Fibroblast of the conjunctiva (primary cell): ENCODE data around the gene S1PR4.

Source experiments
- DNase-seq: peaks from one replicate; pipeline ENCODE4 v3.0.0-alpha.2; 2010; ENCODE audit warnings: low read depth

The S1PR4 gene

DNA sequence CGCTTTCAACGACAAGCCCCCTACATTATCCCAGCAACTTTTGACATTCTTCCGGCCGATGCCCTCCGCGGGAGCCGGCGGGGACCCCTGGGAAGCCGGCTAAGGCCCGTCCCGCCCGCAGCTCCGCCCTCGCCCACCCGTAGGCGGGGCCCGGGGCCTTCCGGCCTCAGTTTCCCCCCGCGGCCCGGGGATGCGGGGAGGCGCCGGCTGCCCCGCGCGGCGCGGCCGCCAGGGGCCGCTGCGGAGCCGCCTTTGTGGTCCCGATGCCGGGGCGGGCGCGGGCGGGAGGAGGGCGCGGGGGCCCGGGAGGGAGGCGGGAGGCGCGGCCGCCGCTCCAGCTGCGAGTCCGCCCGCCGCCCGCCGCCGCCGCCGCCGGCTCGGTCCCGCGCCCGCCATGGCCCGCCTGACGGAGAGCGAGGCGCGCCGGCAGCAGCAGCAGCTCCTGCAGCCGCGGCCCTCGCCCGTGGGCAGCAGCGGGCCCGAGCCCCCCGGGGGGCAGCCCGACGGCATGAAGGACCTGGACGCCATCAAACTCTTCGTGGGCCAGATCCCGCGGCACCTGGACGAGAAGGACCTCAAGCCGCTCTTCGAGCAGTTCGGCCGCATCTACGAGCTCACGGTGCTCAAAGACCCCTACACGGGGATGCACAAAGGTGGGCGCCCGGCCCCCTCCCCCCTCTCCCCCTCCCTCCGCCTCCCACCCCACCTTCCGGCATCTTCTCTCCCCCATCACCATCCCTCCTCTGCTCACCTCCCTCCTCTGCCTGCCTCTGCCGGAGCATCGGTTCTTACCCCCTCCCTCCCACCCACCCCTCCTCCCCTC lies 46.0 kb downstream of the S1PR4 start, which contains the start of gene CELF5:
Gene CELF5 (plus strand): TSS at position 316 of the 823 bp plus-strand sequence. CDS start 79 bp downstream, at position 395.
- no peak for DNase-seq

DNA sequence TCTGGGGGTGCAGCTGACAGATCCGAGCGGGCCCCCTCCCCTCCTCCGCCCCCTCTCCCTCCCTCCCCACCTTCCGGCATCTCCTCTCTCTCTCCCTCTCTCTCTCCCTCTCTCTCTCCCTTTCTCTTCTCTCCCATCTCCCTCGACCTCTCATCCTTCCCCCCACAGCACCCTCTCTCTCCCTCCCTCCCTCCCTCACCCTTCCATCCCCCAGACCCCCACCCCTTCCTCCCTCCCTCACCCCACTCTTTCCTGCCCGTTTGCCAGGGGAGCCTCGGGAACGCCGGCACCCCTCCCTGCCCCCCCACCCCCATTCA lies 46.6 kb downstream of the S1PR4 start:
- no peak for DNase-seq

DNA sequence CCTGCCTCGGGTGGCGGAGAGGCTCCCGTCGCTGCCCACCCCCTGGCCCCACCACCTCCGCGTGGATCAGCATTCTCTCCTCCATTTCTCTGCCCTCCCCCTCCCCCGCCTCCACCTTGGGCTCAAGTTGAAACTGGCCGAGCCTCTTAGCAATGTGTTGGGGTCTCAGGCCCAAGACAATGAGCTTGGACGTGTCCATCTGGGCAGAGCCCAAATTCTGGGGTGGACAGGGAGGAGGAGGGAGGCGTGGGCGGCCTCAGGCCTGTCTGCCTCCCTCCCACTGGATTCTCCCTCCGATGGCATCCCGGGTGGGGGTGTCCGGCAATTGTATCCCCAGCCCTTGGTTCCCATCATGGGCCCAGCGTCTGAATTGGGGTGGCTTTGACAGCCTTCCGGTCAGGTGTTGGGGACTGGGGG lies 47.1 kb downstream of the S1PR4 start:
- DNase-seq = no peak

DNA sequence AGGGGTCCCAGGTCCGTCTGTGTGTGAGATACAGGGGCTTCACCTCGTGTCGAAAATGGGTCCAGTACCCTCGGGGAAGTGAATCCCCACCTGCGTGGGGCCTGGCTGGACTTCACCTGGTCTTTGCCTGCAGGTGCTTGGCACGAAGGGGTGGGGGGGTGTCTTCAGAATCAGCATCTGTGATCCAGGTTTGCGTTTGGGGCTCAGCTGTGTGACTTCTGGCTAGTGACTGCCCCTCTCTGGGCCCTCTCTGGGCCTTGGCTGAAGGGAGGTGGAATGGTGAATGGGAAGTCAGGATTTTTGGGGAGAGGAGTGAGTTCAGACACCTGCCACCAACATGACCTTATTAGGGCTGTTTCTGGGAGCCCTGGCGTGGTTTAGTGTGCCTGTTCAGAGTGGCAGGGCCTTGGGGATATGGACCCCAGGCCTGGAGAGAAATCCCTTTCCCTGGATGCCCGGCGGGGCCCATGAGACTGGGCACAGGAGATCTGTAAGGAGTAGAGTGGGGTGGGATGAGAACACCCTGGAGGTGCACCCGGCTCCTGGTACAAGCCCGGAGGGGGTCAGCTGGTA lies 48.6 kb downstream of the S1PR4 start:
- no peak for DNase-seq

DNA sequence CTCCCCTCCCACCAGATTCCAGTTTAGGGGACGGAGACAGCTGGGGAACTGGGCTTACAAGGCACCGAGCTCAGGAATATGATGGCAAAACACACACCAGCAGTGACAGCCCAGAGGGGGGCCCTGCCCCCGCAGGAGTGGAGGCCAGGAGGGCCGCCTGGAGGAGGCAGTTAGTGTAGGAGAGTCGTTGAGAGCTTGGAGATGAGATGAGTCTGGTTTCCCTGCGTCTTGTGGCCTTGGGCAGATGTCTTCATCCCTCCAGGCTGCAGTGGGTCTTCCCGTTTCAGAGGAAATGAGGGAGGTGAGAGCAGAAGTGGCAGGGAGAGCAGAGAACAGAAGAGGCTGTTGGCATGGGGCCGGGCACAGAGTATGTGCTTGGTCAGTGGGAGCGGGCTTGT lies 50.8 kb downstream of the S1PR4 start:
- DNase-seq = no peak
